GM12801 (cell line): Measurements from ENCODE around the gene OPRL1.

Source experiments
- CTCF ChIP-seq: IDR thresholded peaks from one replicate; pipeline ENCODE4 v1.5.1; 2011; ENCODE audit warnings: control low read depth; ENCODE audit not compliant: insufficient read length; ENCODE audit errors: extremely low read depth

Gene OPRL1

GRCh38 chr20:64035933-64036345 is 43.9 kb upstream of the OPRL1 start, which contains the start of gene C20orf204:
Gene C20orf204 (plus strand): TSS chr20:64036182. CDS start chr20:64036324, 142 bp downstream.
- no peak for TF ChIP-seq CTCF

- no peak for TF ChIP-seq CTCF
Observed at GRCh38 chr20:64036346-64037198, 43.3 kb upstream of the OPRL1 start.

GRCh38 chr20:64037199-64037497 is 42.7 kb upstream of the OPRL1 start:
- TF ChIP-seq CTCF: no peak

- TF ChIP-seq CTCF: no peak
Observed at GRCh38 chr20:64037498-64038213, 42.2 kb upstream of the OPRL1 start.

GRCh38 chr20:64038224-64038564 is 41.7 kb upstream of the OPRL1 start:
- no peak for TF ChIP-seq CTCF

- no peak for TF ChIP-seq CTCF
Observed at GRCh38 chr20:64038565-64039292, 41.2 kb upstream of the OPRL1 start.

GRCh38 chr20:64039293-64040160 is 40.4 kb upstream of the OPRL1 start:
- TF ChIP-seq CTCF: no peak
